Karpas-422 (cell line): ENCODE results near the gene PABPC1L. TPM values are rescaled to one million over a fixed set of nuclear protein-coding genes. Genes with fewer than 3 reads are reported as not detected.
"Not testable (repeated sequence)": the region's sequence is repeated elsewhere in the genome, so short reads cannot be mapped to it uniquely, and the experiment has no call there.

Experiments used
- DNase-seq: peaks from one replicate; pipeline ENCODE4 v3.0.0-alpha.2; 2015
- H2AFZ ChIP-seq: fragments of 200-600 bp; sonication (generic); 2 replicates; pipeline ENCODE4 v1.6.1; 2014; ENCODE audit warnings: antibody characterized with exemption, low read length, mixed read lengths
- H3K27ac ChIP-seq: fragments of 200-600 bp; sonication (generic); 2 replicates; pipeline ENCODE4 v1.5.1; 2014; ENCODE audit warnings: mild to moderate bottlenecking, low read length, moderate library complexity
- H3K27me3 ChIP-seq: fragments of 200-600 bp; sonication (generic); 2 replicates; pipeline ENCODE4 v1.6.1; 2014; ENCODE audit warnings: low read length, mixed read lengths
- H3K36me3 ChIP-seq: fragments of 200-600 bp; sonication (generic); 2 replicates; pipeline ENCODE4 v1.6.1; 2014; ENCODE audit warnings: low read length, mixed read lengths; ENCODE audit not compliant: insufficient read depth
- H3K4me1 ChIP-seq: fragments of 200-600 bp; sonication (generic); 2 replicates; pipeline ENCODE4 v1.6.1; 2014; ENCODE audit warnings: mild to moderate bottlenecking, low read length, mixed read lengths
- H3K4me2 ChIP-seq: fragments of 200-600 bp; sonication (generic); 2 replicates; pipeline ENCODE4 v1.6.1; 2014; ENCODE audit warnings: low read length, low read depth, mild to moderate bottlenecking; ENCODE audit not compliant: poor library complexity, severe bottlenecking
- H3K4me3 ChIP-seq: fragments of 200-600 bp; sonication (generic); 2 replicates; pipeline ENCODE4 v1.5.1; 2014; ENCODE audit warnings: mild to moderate bottlenecking, antibody characterized with exemption, low read length, mixed read lengths
- H3K79me2 ChIP-seq: fragments of 200-600 bp; sonication (generic); 2 replicates; pipeline ENCODE4 v1.6.1; 2014; ENCODE audit warnings: mild to moderate bottlenecking, low read length, mixed read lengths
- H3K9ac ChIP-seq: fragments of 200-600 bp; sonication (generic); 2 replicates; pipeline ENCODE4 v1.6.0; 2014; ENCODE audit warnings: low read length
- H3K9me2 ChIP-seq: fragments of 200-600 bp; sonication (generic), shearing (Covaris generic); replicated peaks from 2 replicates; pipeline ENCODE4 v1.6.0; 2014; ENCODE audit warnings: mild to moderate bottlenecking, low read length, moderate library complexity; ENCODE audit not compliant: insufficient read depth
- H3K9me3 ChIP-seq: fragments of 300-700, 200-600 bp; sonication (generic); 2 replicates; pipeline ENCODE4 v1.6.1; 2014; ENCODE audit warnings: low read length, mixed read lengths
- H4K20me1 ChIP-seq: fragments of 200-600 bp; sonication (generic); 2 replicates; pipeline ENCODE4 v1.6.1; 2014; ENCODE audit warnings: mild to moderate bottlenecking, antibody characterized with exemption, low read length, low read depth; ENCODE audit not compliant: insufficient read depth
- total RNA-seq: library from RNA; depleted of rRNA; stranded (reverse); fragments of >200 nt; shearing (Covaris generic); gene quantifications from 2 replicates; pipeline ENCODE4 v1.2.3, GENCODE V29; 2014; ENCODE audit warnings: low replicate concordance; rRNA removed

Gene PABPC1L
- total RNA-seq = 68.3 and 81.0 TPM in 2 replicates

GRCh38 chr20:44909872-44910689, at the start of gene PABPC1L:
TSS of gene PABPC1L (plus strand) at chr20:44910060. CDS start at chr20:44910144, 84 bp downstream.
- DNase-seq = peak; percentile 93
- Histone ChIP-seq H3K4me3 (peak within 1 kb of the TSS; percentile 89), H4K20me1 (peaks cover 2% of the 10 kb centered on the region; the same call in 1 of the 2 replicates), H3K9me3 (no peaks in the 10 kb centered on the region), H3K27me3 (no peaks in the 10 kb centered on the region), H3K27ac (peak within 1 kb of the TSS; percentile 11; the same call in 1 of the 2 replicates), H3K4me1 (peaks cover 14% of the 10 kb centered on the region), H2AFZ (peak within 1 kb of the TSS; percentile 64; the same call in 1 of the 2 replicates), H3K9ac (peak within 1 kb of the TSS; percentile 87), H3K4me2 (peak within 1 kb of the TSS; percentile 91), H3K79me2 (peaks cover 21% of the 10 kb centered on the region), H3K36me3 (peaks cover 46% of the 10 kb centered on the region; the same call in 1 of the 2 replicates), H3K9me2 (no peaks in the 10 kb centered on the region)

- peaks cover 4% of the 10 kb centered on the region for H3K4me1 ChIP-seq
- no peak overlapping the region for H3K9ac ChIP-seq
- no peaks in the 10 kb centered on the region for H3K79me2 ChIP-seq
- H3K9me2 ChIP-seq = no peaks in the 10 kb centered on the region
- no peak overlapping the region for H3K27ac ChIP-seq
- no peaks in the 10 kb centered on the region for H4K20me1 ChIP-seq
- H3K4me2 ChIP-seq = no peak overlapping the region
- no peak overlapping the region for H3K4me3 ChIP-seq
- H3K9me3 ChIP-seq = 0 out of 2 replicates have a peak, but pooled peaks cover 7% of the 10 kb centered on the region
- no peaks in the 10 kb centered on the region for H3K36me3 ChIP-seq
- DNase-seq = no peak
- H2AFZ ChIP-seq = no peak overlapping the region
- no peaks in the 10 kb centered on the region for H3K27me3 ChIP-seq
Observed at GRCh38 chr20:44861531-44862006, 48.3 kb upstream of the PABPC1L start.

- Histone ChIP-seq H3K27ac (no peak overlapping the region), H3K4me2 (no peak overlapping the region), H3K9me3 (0 out of 2 replicates have a peak, but pooled peaks cover 3% of the 10 kb centered on the region), H2AFZ (no peak overlapping the region), H3K4me3 (no peak overlapping the region), H3K27me3 (no peaks in the 10 kb centered on the region), H4K20me1 (no peaks in the 10 kb centered on the region), H3K4me1 (no peaks in the 10 kb centered on the region), H3K79me2 (no peaks in the 10 kb centered on the region), H3K36me3 (no peaks in the 10 kb centered on the region), H3K9me2 (no peaks in the 10 kb centered on the region), H3K9ac (no peak overlapping the region)
- DNase-seq = no peak
Observed at GRCh38 chr20:44862286-44862685, 47.6 kb upstream of the PABPC1L start.

- not testable (repeated sequence) for H3K4me1 ChIP-seq, H2AFZ ChIP-seq, H3K4me2 ChIP-seq, H3K79me2 ChIP-seq, H3K9me2 ChIP-seq, H3K9me3 ChIP-seq, H3K27ac ChIP-seq, H3K36me3 ChIP-seq, DNase-seq, H4K20me1 ChIP-seq, H3K9ac ChIP-seq, H3K4me3 ChIP-seq, H3K27me3 ChIP-seq
Observed at GRCh38 chr20:44863365-44864084, 46.3 kb upstream of the PABPC1L start.

GRCh38 chr20:44864493-44864892, 45.4 kb upstream of the PABPC1L start:
- not testable (repeated sequence) for H2AFZ ChIP-seq, H3K4me2 ChIP-seq, H3K9me3 ChIP-seq, H3K9me2 ChIP-seq, H3K27me3 ChIP-seq, H3K9ac ChIP-seq, H4K20me1 ChIP-seq, H3K4me1 ChIP-seq, DNase-seq, H3K27ac ChIP-seq, H3K36me3 ChIP-seq, H3K79me2 ChIP-seq, H3K4me3 ChIP-seq

- Histone ChIP-seq H3K9me2 (no peaks in the 10 kb centered on the region), H3K4me2 (no peak overlapping the region), H3K79me2 (no peaks in the 10 kb centered on the region), H3K4me3 (no peak overlapping the region), H3K36me3 (no peaks in the 10 kb centered on the region), H2AFZ (no peak overlapping the region), H3K27ac (no peak overlapping the region), H3K9me3 (no peaks in the 10 kb centered on the region), H3K9ac (no peak overlapping the region), H3K4me1 (no peaks in the 10 kb centered on the region; the same call in 1 of the 2 replicates), H3K27me3 (no peaks in the 10 kb centered on the region), H4K20me1 (no peaks in the 10 kb centered on the region)
- no peak for DNase-seq
Observed at GRCh38 chr20:44866703-44867335, 43.0 kb upstream of the PABPC1L start.

- H4K20me1 ChIP-seq = no peaks in the 10 kb centered on the region
- H3K79me2 ChIP-seq = no peaks in the 10 kb centered on the region
- no peak overlapping the region for H2AFZ ChIP-seq
- no peak overlapping the region for H3K27ac ChIP-seq
- no peak overlapping the region for H3K9ac ChIP-seq
- no peaks in the 10 kb centered on the region for H3K36me3 ChIP-seq
- no peak overlapping the region for H3K4me2 ChIP-seq
- no peaks in the 10 kb centered on the region for H3K27me3 ChIP-seq
- H3K4me3 ChIP-seq = no peak overlapping the region
- no peaks in the 10 kb centered on the region for H3K9me2 ChIP-seq
- DNase-seq = no peak
- no peaks in the 10 kb centered on the region for H3K9me3 ChIP-seq
- H3K4me1 ChIP-seq = no peaks in the 10 kb centered on the region; the same call in 1 of the 2 replicates
Observed at GRCh38 chr20:44869471-44869870, 40.4 kb upstream of the PABPC1L start.

- H3K27me3 ChIP-seq, H2AFZ ChIP-seq, H3K4me3 ChIP-seq, H3K9me3 ChIP-seq, H3K4me2 ChIP-seq, H3K9me2 ChIP-seq, H3K9ac ChIP-seq, H3K36me3 ChIP-seq, H3K27ac ChIP-seq, DNase-seq: not testable (repeated sequence)
- H3K4me1 ChIP-seq = peaks cover 17% of the 10 kb centered on the region
- peaks cover 19% of the 10 kb centered on the region for H3K79me2 ChIP-seq
- peaks cover 15% of the 10 kb centered on the region for H4K20me1 ChIP-seq
Observed at GRCh38 chr20:44882360-44882759, 27.5 kb upstream of the PABPC1L start.
